IMR-90 (cell line): ENCODE measurements around the gene RASSF4. TPM values are rescaled to one million over a fixed set of nuclear protein-coding genes. Genes with fewer than 3 reads are reported as not detected.
A peak's percentile ranks its signal among the peaks of the same experiment; 100 is the strongest.

ENCODE experiments used
- ATAC-seq: fragments of 200-7000 bp; cut with Tn5 transposase; 2 replicates; pipeline ENCODE4 v1.9.1; 2020; ENCODE audit warnings: low read depth, mild to moderate bottlenecking, moderate library complexity
- BruUV-seq: library from RNA; stranded (reverse); fragments of 400-500 nt; replicated peaks from 2 replicates; lab custom pipeline; 2021; lab: Mats Ljungman, UMichigan
- CTCF ChIA-PET: fragments of 300-600 bp; formaldehyde crosslinking; extraction: SDS; loops from one replicate; lab custom pipeline; 2021; ENCODE audit warnings: antibody characterized with exemption; lab: Yijun Ruan, JAX
- POLR2A ChIA-PET: fragments of 300-600 bp; sonication (Branson Sonifier 250); formaldehyde crosslinking; loops from one replicate; lab custom pipeline; 2022; ENCODE audit warnings: antibody characterized with exemption; ENCODE audit not compliant: unreplicated experiment; lab: Charles Lee
- DNase-seq: peaks from one replicate; pipeline ENCODE4 v3.0.0; 2013
- H2AFZ ChIP-seq: replicated peaks from 2 replicates; pipeline ENCODE3; 2013; ENCODE audit warnings: low read length, mild to moderate bottlenecking; ENCODE audit not compliant: poor library complexity
- H2AK5ac ChIP-seq: 2 replicates; pipeline ENCODE4 v1.6.1; 2013; ENCODE audit warnings: low read depth, low read length, inconsistent platforms
- H2AK9ac ChIP-seq: replicated peaks from 2 replicates; pipeline ENCODE3; 2013; ENCODE audit warnings: mild to moderate bottlenecking, low read depth, low read length, moderate library complexity; ENCODE audit not compliant: poor library complexity
- H2BK120ac ChIP-seq: 2 replicates; pipeline ENCODE4 v1.6.1; 2013; ENCODE audit warnings: low read depth, low read length, inconsistent platforms
- H2BK15ac ChIP-seq: 3 replicates; pipeline ENCODE4 v1.6.1; 2013; ENCODE audit warnings: low read depth, low read length, inconsistent platforms
- H2BK20ac ChIP-seq: 2 replicates; pipeline ENCODE4 v1.6.1; 2013; ENCODE audit warnings: low read depth, mild to moderate bottlenecking, inconsistent platforms, low read length, moderate library complexity
- H2BK5ac ChIP-seq: 2 replicates; pipeline ENCODE4 v1.6.1; 2013; ENCODE audit warnings: mild to moderate bottlenecking, low read depth, low read length, inconsistent platforms; ENCODE audit not compliant: poor library complexity, severe bottlenecking
- H3K14ac ChIP-seq: replicated peaks from 2 replicates; pipeline ENCODE4 v1.6.1; 2013; ENCODE audit warnings: low read depth, low read length, inconsistent platforms
- H3K18ac ChIP-seq: 2 replicates; pipeline ENCODE4 v1.6.1; 2013; ENCODE audit warnings: low read depth, low read length, control low read depth
- H3K23ac ChIP-seq: 2 replicates; pipeline ENCODE4 v1.6.1; 2013; ENCODE audit warnings: low read depth, low read length, inconsistent platforms
- H3K27ac ChIP-seq: 2 replicates; pipeline ENCODE4 v1.5.1; 2013; ENCODE audit warnings: mild to moderate bottlenecking, control low read depth, low read length; ENCODE audit not compliant: insufficient read depth
- H3K27me3 ChIP-seq: 2 replicates; pipeline ENCODE4 v1.6.1; 2013; ENCODE audit warnings: low read length; ENCODE audit not compliant: control insufficient read depth, insufficient read depth
- H3K36me3 ChIP-seq: 2 replicates; pipeline ENCODE4 v1.6.1; 2013; ENCODE audit warnings: low read length, mixed read lengths; ENCODE audit not compliant: control insufficient read depth, insufficient read depth
- H3K4ac ChIP-seq: 2 replicates; pipeline ENCODE4 v1.6.1; 2013; ENCODE audit warnings: low read depth, low read length, inconsistent platforms
- H3K4me1 ChIP-seq: 2 replicates; pipeline ENCODE4 v1.6.1; 2013; ENCODE audit warnings: low read length, mixed read lengths; ENCODE audit not compliant: control insufficient read depth, insufficient read depth
- H3K4me2 ChIP-seq: 2 replicates; pipeline ENCODE4 v1.6.1; 2013; ENCODE audit warnings: low read depth, mild to moderate bottlenecking, control low read depth, low read length, moderate library complexity
- H3K4me3 ChIP-seq: 2 replicates; pipeline ENCODE4 v1.5.1; 2013; ENCODE audit warnings: low read depth, mild to moderate bottlenecking, control low read depth, low read length, moderate library complexity; ENCODE audit not compliant: insufficient read depth
- H3K56ac ChIP-seq: 2 replicates; pipeline ENCODE4 v1.6.1; 2013; ENCODE audit warnings: low read length, inconsistent platforms; ENCODE audit not compliant: insufficient read depth; ENCODE audit errors: extremely low read depth
- H3K79me1 ChIP-seq, 2 experiments: 2 replicates each; pipeline ENCODE4 v1.6.1; 2013; ENCODE audit warnings: low read length in 2 of 2, inconsistent platforms in 1 of 2, low read depth in 1 of 2
- H3K9ac ChIP-seq: 2 replicates; pipeline ENCODE4 v1.6.1; 2013; ENCODE audit warnings: low read depth, low read length, control low read depth
- H3K9me1 ChIP-seq: 2 replicates; pipeline ENCODE4 v1.6.1; 2013; ENCODE audit warnings: low read length, inconsistent platforms; ENCODE audit not compliant: insufficient read depth
- H3K9me3 ChIP-seq: 2 replicates; pipeline ENCODE4 v1.6.1; 2013; ENCODE audit warnings: low read length; ENCODE audit not compliant: control insufficient read depth, insufficient read depth
- H4K20me1 ChIP-seq: 2 replicates; pipeline ENCODE4 v1.6.1; 2013; ENCODE audit warnings: low read length, inconsistent platforms; ENCODE audit not compliant: insufficient read depth
- H4K5ac ChIP-seq: 2 replicates; pipeline ENCODE4 v1.6.1; 2013; ENCODE audit warnings: mild to moderate bottlenecking, low read depth, low read length, control low read depth
- H4K8ac ChIP-seq, 2 experiments: 2 replicates each; pipeline ENCODE4 v1.6.1; 2013; ENCODE audit warnings: low read depth in 2 of 2, low read length in 2 of 2, control low read depth in 1 of 2, inconsistent platforms in 1 of 2
- H4K91ac ChIP-seq: 2 replicates; pipeline ENCODE4 v1.6.1; 2013; ENCODE audit warnings: low read depth, low read length, inconsistent platforms; ENCODE audit not compliant: insufficient read depth
- CEBPB ChIP-seq: IDR thresholded peaks from 2 replicates; pipeline ENCODE4 v1.6.1; 2012; ENCODE audit warnings: low read depth, low read length, improper control_type of control experiment
- CTCF ChIP-seq: conservative IDR thresholded peaks from 2 replicates; pipeline ENCODE4 v1.5.1; 2012; ENCODE audit warnings: mild to moderate bottlenecking, low read depth, low read length, improper control_type of control experiment
- MAFK ChIP-seq: IDR thresholded peaks from 2 replicates; pipeline ENCODE4 v1.6.1; 2012; ENCODE audit warnings: low read depth, low read length, improper control_type of control experiment
- MXI1 ChIP-seq: IDR thresholded peaks from 2 replicates; pipeline ENCODE4 v1.6.1; 2012; ENCODE audit warnings: low read depth, mild to moderate bottlenecking, low read length, moderate library complexity, borderline replicate concordance
- RAD21 ChIP-seq: IDR thresholded peaks from 2 replicates; pipeline ENCODE4 v1.6.1; 2012; ENCODE audit warnings: low read length, improper control_type of control experiment
- RCOR1 ChIP-seq: IDR thresholded peaks from 2 replicates; pipeline ENCODE4 v1.6.1; 2012; ENCODE audit warnings: mild to moderate bottlenecking, low read length, improper control_type of control experiment; ENCODE audit not compliant: insufficient replicate concordance
- USF2 ChIP-seq: fragments of 150-350 bp; IDR thresholded peaks from 2 replicates; pipeline ENCODE4 v1.6.1; 2017; ENCODE audit warnings: mild to moderate bottlenecking, antibody characterized with exemption, low read length, low read depth
- WGBS, 2 experiments: methylation state at CpG; one replicate each; pipeline versions ENCODE4 v1.1.5 to v1.1.7; 2013; ENCODE audit warnings: missing lambda C conversion rate in 2 of 2; ENCODE audit not compliant: insufficient read length in 1 of 2; ENCODE audit errors: extremely low coverage in 2 of 2; 5-methylcytosine and 5-hydroxymethylcytosine counted together
- dilution Hi-C: fragments of 300-500 bp; cut with HindIII; formaldehyde crosslinking; loops from one replicate; pipeline ENCODE4 v1.14.3; 2018; ENCODE audit warnings: low sequenced_read_pairs; ENCODE audit not compliant: unreplicated experiment
- in situ Hi-C: fragments of 300-500 bp; cut with MboI; formaldehyde crosslinking; loops from 3 replicates; pipeline ENCODE4 v1.14.3; 2019; ENCODE audit warnings: low sequenced_read_pairs, inconsistent platforms, mixed read lengths
- intact Hi-C: fragments of 100-400 bp; cut with micrococcal nuclease; formaldehyde crosslinking; loops from 2 replicates; pipeline ENCODE4 v1.10.0; 2022
- polyA plus RNA-seq, 3 experiments: library from polyadenylated mRNA; depleted of rRNA; stranded (reverse); fragments of >200 nt; gene quantifications; 2 replicates each; pipeline ENCODE4 v1.2.3, GENCODE V29; 2012; ENCODE audit warnings: low replicate concordance in 1 of 3
- total RNA-seq: library from RNA; depleted of rRNA; stranded (reverse); fragments of >200 nt; gene quantifications from 2 replicates; pipeline ENCODE4 v1.2.3, GENCODE V29; 2012

RASSF4 gene
- total and polyA plus RNA-seq, 2 of the 4 experiments (the other 2 are of a cell fraction), result 5.9 to 8.6 TPM

- H3K36me3 ChIP-seq, result peaks cover 15% of the 10 kb centered on the region; the same call in 1 of the 2 replicates
- peak overlapping the region; percentile 94 for H3K18ac ChIP-seq
- ChIA-PET CTCF (interaction anchor here (0.7 to 1.3 kb wide), 2 partner anchors 47 kb away, joined by 3 to 4 read pairs; no protein-coding TSS in a partner anchor), POLR2A (interaction anchor here (0.6 kb wide), 1 partner anchor 14 kb away, joined by 5 read pairs; no protein-coding TSS in a partner anchor)
- 0 out of 2 replicates have a peak overlapping the region, but pooled peaks have one; percentile 10 for H3K9ac ChIP-seq
- TF ChIP-seq MAFK (no peak), USF2 (no peak), RAD21 (no peak), MXI1 (no peak), RCOR1 (no peak), CEBPB (no peak), CTCF (no peak)
- ATAC-seq (no peak), DNase-seq (no peak)
- H4K20me1 ChIP-seq, result no peaks in the 10 kb centered on the region; the same call in 1 of the 2 replicates
- peak overlapping the region; percentile 97 for H4K91ac ChIP-seq
- peak overlapping the region; percentile 86 for H3K4ac ChIP-seq
- 90% methylated on average over 8 of the region's 13 CpGs; no CpG with 5 or more reads in 1 of the 2 experiments for WGBS, 2 experiments
- H3K4me2 ChIP-seq, result no peak overlapping the region
- peak overlapping the region; percentile 92 for H2BK120ac ChIP-seq
- dilution Hi-C loops, result no loop called here
- peak overlapping the region; percentile 80 for H2AFZ ChIP-seq
- H2BK15ac ChIP-seq, result peak overlapping the region; percentile 93; the same call in 2 of the 3 replicates
- intact Hi-C loops, result loop anchor here (2.0 kb wide), 1 partner anchor 21 kb away; the partner anchor contains the start of gene ZNF22
- BruUV-seq, result no TSS peak
- H3K79me1 ChIP-seq, result peaks cover 3 to 67% of the 10 kb centered on the region in 2 experiments; a peak in 3 of 4 replicates
- peak overlapping the region; percentile 85 for H2AK5ac ChIP-seq
- no peak overlapping the region for H3K56ac ChIP-seq
- peak overlapping the region; percentile 97 for H3K27ac ChIP-seq
- peak overlapping the region; percentile 97 for H2BK5ac ChIP-seq
- peak overlapping the region; percentile 84; the same call in 1 of the 2 replicates for H3K14ac ChIP-seq
- in situ Hi-C loops, result loop anchor here (25.0 kb wide), 4 partner anchors 1033 to 1842 kb away; partner anchors contain the start of genes CSGALNACT2 and HNRNPF
- H3K9me1 ChIP-seq, result peaks cover 45% of the 10 kb centered on the region
- H4K8ac ChIP-seq, result peak overlapping the region; percentile 75 to 77; a peak in 3 of 4 replicates
- H3K4me1 ChIP-seq, result peaks cover 70% of the 10 kb centered on the region
- no peak overlapping the region for H3K4me3 ChIP-seq
- H2BK20ac ChIP-seq, result peak overlapping the region; percentile 95
- H3K27me3 ChIP-seq, result no peaks in the 10 kb centered on the region
- H3K9me3 ChIP-seq, result no peaks in the 10 kb centered on the region
- H4K5ac ChIP-seq, result peak overlapping the region; percentile 92
- H3K23ac ChIP-seq, result peak overlapping the region; percentile 34; the same call in 1 of the 2 replicates
- H2AK9ac ChIP-seq, result peak overlapping the region; percentile 85
These were observed 19.9 kb downstream of the RASSF4 start for GRCh38 chr10:44979281-44980191.
